Activated naive CD4-positive, alpha-beta T cell treated with anti-CD3 and anti-CD28 coated beads, Interleukin-2, amount 10 ng/mL, durations not matched to agents 7 days and 5 days (primary cell): ENCODE data around the gene NLRP7.
"Not testable (repeated sequence)": the region's sequence is repeated elsewhere in the genome, so short reads cannot be mapped to it uniquely, and the experiment has no call there.

Source experiments
- CTCF ChIA-PET: fragments of 350-600 bp; sonication (Branson Sonifier 250); formaldehyde crosslinking; loops from one replicate; lab custom pipeline; 2021; ENCODE audit warnings: antibody characterized with exemption; lab: Charles Lee
- DNase-seq: peaks from one replicate; pipeline ENCODE4 v3.0.0-alpha.2; 2020
- H3K27ac Mint-ChIP-seq: one replicate; pipeline ENCODE4 v1.8.0; 2021; ENCODE audit warnings: mild to moderate bottlenecking, moderate library complexity, mixed read lengths
- H3K27me3 Mint-ChIP-seq: one replicate; pipeline ENCODE4 v1.8.0; 2021; ENCODE audit warnings: mild to moderate bottlenecking, mixed read lengths
- H3K36me3 Mint-ChIP-seq: one replicate; pipeline ENCODE4 v1.8.0; 2021; ENCODE audit warnings: mixed read lengths
- H3K4me1 Mint-ChIP-seq: one replicate; pipeline ENCODE4 v1.8.0; 2021; ENCODE audit warnings: mixed read lengths
- H3K4me3 Mint-ChIP-seq: one replicate; pipeline ENCODE4 v1.8.0; 2021; ENCODE audit warnings: mild to moderate bottlenecking, moderate library complexity, mixed read lengths
- H3K9me3 Mint-ChIP-seq: one replicate; pipeline ENCODE4 v1.8.0; 2021; ENCODE audit warnings: mixed read lengths

Gene NLRP7

GRCh38 chr19:54904261-54904660, 43.1 kb downstream of the NLRP7 start:
- H3K4me1 Mint-ChIP-seq, CTCF ChIA-PET, H3K36me3 Mint-ChIP-seq, H3K27ac Mint-ChIP-seq, H3K9me3 Mint-ChIP-seq, DNase-seq, H3K4me3 Mint-ChIP-seq: not testable (repeated sequence)
- H3K27me3 Mint-ChIP-seq: peaks cover 17% of the 10 kb centered on the region

GRCh38 chr19:54903303-54903702, 44.0 kb downstream of the NLRP7 start:
- Mint-ChIP-seq H3K4me3 (no peak overlapping the region), H3K27ac (no peak overlapping the region), H3K4me1 (no peaks in the 10 kb centered on the region), H3K27me3 (peaks cover 22% of the 10 kb centered on the region), H3K36me3 (no peaks in the 10 kb centered on the region), H3K9me3 (no peaks in the 10 kb centered on the region)
- CTCF ChIA-PET: no interaction called here
- DNase-seq: no peak

- CTCF ChIA-PET: no interaction called here
- H3K27ac Mint-ChIP-seq: no peak overlapping the region
- peaks cover 25% of the 10 kb centered on the region for H3K27me3 Mint-ChIP-seq
- no peak for DNase-seq
- no peak overlapping the region for H3K4me3 Mint-ChIP-seq
- H3K4me1 Mint-ChIP-seq: no peaks in the 10 kb centered on the region
- no peaks in the 10 kb centered on the region for H3K36me3 Mint-ChIP-seq
- H3K9me3 Mint-ChIP-seq: no peaks in the 10 kb centered on the region
Measured at GRCh38 chr19:54902061-54902460, 45.3 kb downstream of the NLRP7 start.

GRCh38 chr19:54901153-54901552, 46.2 kb downstream of the NLRP7 start:
- CTCF ChIA-PET, H3K9me3 Mint-ChIP-seq, H3K4me1 Mint-ChIP-seq, H3K27ac Mint-ChIP-seq, H3K36me3 Mint-ChIP-seq, H3K4me3 Mint-ChIP-seq, DNase-seq: not testable (repeated sequence)
- peaks cover 25% of the 10 kb centered on the region for H3K27me3 Mint-ChIP-seq

GRCh38 chr19:54899646-54900045, 47.7 kb downstream of the NLRP7 start:
- peaks cover 17% of the 10 kb centered on the region for H3K27me3 Mint-ChIP-seq
- H3K4me3 Mint-ChIP-seq, H3K36me3 Mint-ChIP-seq, H3K9me3 Mint-ChIP-seq, DNase-seq, H3K27ac Mint-ChIP-seq, CTCF ChIA-PET, H3K4me1 Mint-ChIP-seq: not testable (repeated sequence)

- DNase-seq, H3K27ac Mint-ChIP-seq, H3K4me1 Mint-ChIP-seq, H3K36me3 Mint-ChIP-seq, H3K9me3 Mint-ChIP-seq, H3K4me3 Mint-ChIP-seq, CTCF ChIA-PET: not testable (repeated sequence)
- peaks cover 17% of the 10 kb centered on the region for H3K27me3 Mint-ChIP-seq
Measured at GRCh38 chr19:54898685-54899084, 48.6 kb downstream of the NLRP7 start.

GRCh38 chr19:54896036-54896435, 51.3 kb downstream of the NLRP7 start:
- no peak for DNase-seq
- CTCF ChIA-PET: no interaction called here
- Mint-ChIP-seq H3K36me3 (no peaks in the 10 kb centered on the region), H3K9me3 (no peaks in the 10 kb centered on the region), H3K4me3 (no peak overlapping the region), H3K27ac (no peak overlapping the region), H3K4me1 (no peaks in the 10 kb centered on the region), H3K27me3 (peaks cover 17% of the 10 kb centered on the region)

- H3K4me3 Mint-ChIP-seq, H3K4me1 Mint-ChIP-seq, DNase-seq, CTCF ChIA-PET, H3K36me3 Mint-ChIP-seq, H3K9me3 Mint-ChIP-seq, H3K27ac Mint-ChIP-seq: not testable (repeated sequence)
- H3K27me3 Mint-ChIP-seq: peaks cover 17% of the 10 kb centered on the region
Measured at GRCh38 chr19:54894106-54894505, 53.2 kb downstream of the NLRP7 start.

- Mint-ChIP-seq H3K27ac (no peak overlapping the region), H3K4me1 (no peaks in the 10 kb centered on the region), H3K4me3 (no peak overlapping the region), H3K36me3 (no peaks in the 10 kb centered on the region), H3K9me3 (no peaks in the 10 kb centered on the region), H3K27me3 (peaks cover 11% of the 10 kb centered on the region)
- CTCF ChIA-PET: no interaction called here
- DNase-seq: no peak
Measured at GRCh38 chr19:54893406-54893805, 53.9 kb downstream of the NLRP7 start.

- H3K9me3 Mint-ChIP-seq: no peaks in the 10 kb centered on the region
- H3K36me3 Mint-ChIP-seq: no peaks in the 10 kb centered on the region
- CTCF ChIA-PET: no interaction called here
- H3K4me1 Mint-ChIP-seq: no peaks in the 10 kb centered on the region
- no peak for DNase-seq
- H3K4me3 Mint-ChIP-seq: no peak overlapping the region
- no peak overlapping the region for H3K27ac Mint-ChIP-seq
- H3K27me3 Mint-ChIP-seq: peaks cover 4% of the 10 kb centered on the region
Measured at GRCh38 chr19:54889566-54889965, 57.8 kb downstream of the NLRP7 start.

- H3K9me3 Mint-ChIP-seq: no peaks in the 10 kb centered on the region
- CTCF ChIA-PET: no interaction called here
- H3K27me3 Mint-ChIP-seq: peaks cover 4% of the 10 kb centered on the region
- no peak overlapping the region for H3K4me3 Mint-ChIP-seq
- no peak for DNase-seq
- H3K36me3 Mint-ChIP-seq: no peaks in the 10 kb centered on the region
- no peak overlapping the region for H3K27ac Mint-ChIP-seq
- peaks cover 2% of the 10 kb centered on the region for H3K4me1 Mint-ChIP-seq
Measured at GRCh38 chr19:54888239-54888638, 59.1 kb downstream of the NLRP7 start.

GRCh38 chr19:54883228-54883627, 64.1 kb downstream of the NLRP7 start:
- H3K4me1 Mint-ChIP-seq: peaks cover 14% of the 10 kb centered on the region
- H3K27me3 Mint-ChIP-seq: peaks cover 28% of the 10 kb centered on the region
- CTCF ChIA-PET: interaction anchor here (3.6 kb wide), 1 partner anchor 253 kb away, joined by 20 read pairs; no protein-coding TSS in a partner anchor
- H3K4me3 Mint-ChIP-seq: no peak overlapping the region
- no peak overlapping the region for H3K27ac Mint-ChIP-seq
- DNase-seq: no peak
- H3K9me3 Mint-ChIP-seq: no peaks in the 10 kb centered on the region
- H3K36me3 Mint-ChIP-seq: no peaks in the 10 kb centered on the region

- H3K27me3 Mint-ChIP-seq: peaks cover 28% of the 10 kb centered on the region
- H3K9me3 Mint-ChIP-seq: no peaks in the 10 kb centered on the region
- H3K4me3 Mint-ChIP-seq: peak overlapping the region; percentile 39
- no peaks in the 10 kb centered on the region for H3K36me3 Mint-ChIP-seq
- H3K27ac Mint-ChIP-seq: peak overlapping the region; percentile 84
- CTCF ChIA-PET: interaction anchor here (0.7 to 3.6 kb wide), 5 partner anchors 38 to 277 kb away, joined by 3 to 20 read pairs (median 10); no protein-coding TSS in a partner anchor
- peak; percentile 34 for DNase-seq
- peaks cover 14% of the 10 kb centered on the region for H3K4me1 Mint-ChIP-seq
Measured at GRCh38 chr19:54882758-54883157, 64.6 kb downstream of the NLRP7 start.

- Mint-ChIP-seq H3K4me3 (no peak overlapping the region), H3K36me3 (no peaks in the 10 kb centered on the region), H3K27ac (no peak overlapping the region), H3K27me3 (peaks cover 28% of the 10 kb centered on the region), H3K9me3 (no peaks in the 10 kb centered on the region), H3K4me1 (peaks cover 14% of the 10 kb centered on the region)
- DNase-seq: no peak
- CTCF ChIA-PET: interaction anchor here (0.5 to 3.6 kb wide), 16 partner anchors 37 to 622 kb away, joined by 3 to 20 read pairs (median 5); no protein-coding TSS in a partner anchor
Measured at GRCh38 chr19:54881884-54882283, 65.4 kb downstream of the NLRP7 start.

GRCh38 chr19:54877471-54877870, 69.9 kb downstream of the NLRP7 start:
- Mint-ChIP-seq H3K4me3 (no peak overlapping the region), H3K27me3 (peaks cover 34% of the 10 kb centered on the region), H3K9me3 (no peaks in the 10 kb centered on the region), H3K27ac (no peak overlapping the region), H3K4me1 (peaks cover 9% of the 10 kb centered on the region), H3K36me3 (no peaks in the 10 kb centered on the region)
- CTCF ChIA-PET: no interaction called here
- DNase-seq: no peak

- CTCF ChIA-PET: no interaction called here
- H3K36me3 Mint-ChIP-seq: no peaks in the 10 kb centered on the region
- no peak for DNase-seq
- H3K27me3 Mint-ChIP-seq: peaks cover 18% of the 10 kb centered on the region
- H3K27ac Mint-ChIP-seq: no peak overlapping the region
- no peaks in the 10 kb centered on the region for H3K9me3 Mint-ChIP-seq
- H3K4me3 Mint-ChIP-seq: no peak overlapping the region
- H3K4me1 Mint-ChIP-seq: peaks cover 3% of the 10 kb centered on the region
Measured at GRCh38 chr19:54875506-54875905, 71.8 kb downstream of the NLRP7 start.
